PFSK-1 (cell line): ENCODE results near the gene ELOVL2.

ENCODE experiments used
- FOXP2 ChIP-seq: optimal IDR thresholded peaks from 2 replicates; pipeline ENCODE3; 2011; ENCODE audit warnings: borderline replicate concordance, control low read depth, inconsistent platforms; ENCODE audit not compliant: insufficient read depth; ENCODE audit errors: extremely low read length, extremely low read depth
- POLR2AphosphoS5 ChIP-seq: IDR thresholded peaks from 2 replicates; pipeline ENCODE4 v1.6.1; 2012; ENCODE audit warnings: low read depth, mild to moderate bottlenecking, control low read depth, low read length, moderate library complexity
- SIN3A ChIP-seq: IDR thresholded peaks from 2 replicates; pipeline ENCODE4 v1.6.1; 2012; ENCODE audit warnings: mild to moderate bottlenecking, low read length, moderate library complexity, borderline replicate concordance; ENCODE audit not compliant: insufficient read depth
- TAF1 ChIP-seq: IDR thresholded peaks from 2 replicates; pipeline ENCODE4 v1.6.1; 2012; ENCODE audit warnings: low read length, control low read depth, borderline replicate concordance; ENCODE audit not compliant: insufficient read depth
- TF ChIP-seq, protein P1 (sequence below), 2 experiments: IDR thresholded peaks; 2 replicates each; pipeline versions ENCODE4 v1.6.1 to v1.8.0; 2011 to 2012; ENCODE audit warnings: low read depth in 2 of 2, low read length in 2 of 2, control low read depth in 1 of 2, inconsistent platforms in 1 of 2, mild to moderate bottlenecking in 1 of 2, moderate library complexity in 1 of 2; ENCODE audit not compliant: insufficient read depth in 1 of 2

DNA sequence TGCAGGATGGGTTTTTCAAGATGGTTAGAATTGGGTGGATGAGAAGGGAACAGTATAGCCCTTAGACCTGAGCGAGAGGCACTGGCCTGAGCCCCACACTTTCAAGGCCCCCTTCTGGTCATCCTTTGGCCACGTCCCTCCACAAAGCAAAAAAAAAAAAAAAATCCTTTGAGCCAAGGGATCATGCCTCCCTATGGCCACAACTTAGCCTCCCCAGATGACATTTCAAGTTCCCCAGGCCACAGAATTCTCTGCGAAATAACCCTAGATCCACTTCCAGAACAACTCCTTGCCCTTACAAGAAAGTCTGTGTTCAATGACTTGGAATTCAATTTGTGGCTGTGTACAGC, 30.4 kb downstream of the ELOVL2 start:
- TF ChIP-seq POLR2AphosphoS5 (no peak), SIN3A (no peak), TAF1 (no peak), FOXP2 (no peak)
- TF ChIP-seq, protein P1, sequence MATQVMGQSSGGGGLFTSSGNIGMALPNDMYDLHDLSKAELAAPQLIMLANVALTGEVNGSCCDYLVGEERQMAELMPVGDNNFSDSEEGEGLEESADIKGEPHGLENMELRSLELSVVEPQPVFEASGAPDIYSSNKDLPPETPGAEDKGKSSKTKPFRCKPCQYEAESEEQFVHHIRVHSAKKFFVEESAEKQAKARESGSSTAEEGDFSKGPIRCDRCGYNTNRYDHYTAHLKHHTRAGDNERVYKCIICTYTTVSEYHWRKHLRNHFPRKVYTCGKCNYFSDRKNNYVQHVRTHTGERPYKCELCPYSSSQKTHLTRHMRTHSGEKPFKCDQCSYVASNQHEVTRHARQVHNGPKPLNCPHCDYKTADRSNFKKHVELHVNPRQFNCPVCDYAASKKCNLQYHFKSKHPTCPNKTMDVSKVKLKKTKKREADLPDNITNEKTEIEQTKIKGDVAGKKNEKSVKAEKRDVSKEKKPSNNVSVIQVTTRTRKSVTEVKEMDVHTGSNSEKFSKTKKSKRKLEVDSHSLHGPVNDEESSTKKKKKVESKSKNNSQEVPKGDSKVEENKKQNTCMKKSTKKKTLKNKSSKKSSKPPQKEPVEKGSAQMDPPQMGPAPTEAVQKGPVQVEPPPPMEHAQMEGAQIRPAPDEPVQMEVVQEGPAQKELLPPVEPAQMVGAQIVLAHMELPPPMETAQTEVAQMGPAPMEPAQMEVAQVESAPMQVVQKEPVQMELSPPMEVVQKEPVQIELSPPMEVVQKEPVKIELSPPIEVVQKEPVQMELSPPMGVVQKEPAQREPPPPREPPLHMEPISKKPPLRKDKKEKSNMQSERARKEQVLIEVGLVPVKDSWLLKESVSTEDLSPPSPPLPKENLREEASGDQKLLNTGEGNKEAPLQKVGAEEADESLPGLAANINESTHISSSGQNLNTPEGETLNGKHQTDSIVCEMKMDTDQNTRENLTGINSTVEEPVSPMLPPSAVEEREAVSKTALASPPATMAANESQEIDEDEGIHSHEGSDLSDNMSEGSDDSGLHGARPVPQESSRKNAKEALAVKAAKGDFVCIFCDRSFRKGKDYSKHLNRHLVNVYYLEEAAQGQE (IDR thresholded peaks at IDR 0.05; ENCODE audit: insufficient read depth in 1 of 2, low read depth in 2 of 2, low read length in 2 of 2) = no peak
